GM18517 (cell line): ENCODE results near the gene CTNNA3.

Experiments used
- ATAC-seq: cut with Tn5 transposase; IDR thresholded peaks from one replicate; pipeline ENCODE4 v1.9.1; 2021; ENCODE audit warnings: mild to moderate bottlenecking, moderate library complexity; ENCODE audit not compliant: unreplicated experiment

CTNNA3 gene

GRCh38 chr10:66204838-66205237 lies 1491.2 kb downstream of the CTNNA3 start:
- ATAC-seq: no peak

GRCh38 chr10:66202101-66202500 lies 1493.9 kb downstream of the CTNNA3 start:
- no peak for ATAC-seq

GRCh38 chr10:66192162-66192831 lies 1503.7 kb downstream of the CTNNA3 start:
- ATAC-seq: no peak

GRCh38 chr10:66190413-66190812 lies 1505.6 kb downstream of the CTNNA3 start:
- no peak for ATAC-seq

GRCh38 chr10:66189271-66189670 lies 1506.7 kb downstream of the CTNNA3 start:
- no peak for ATAC-seq

- ATAC-seq: no peak
Measured at GRCh38 chr10:66187053-66187733, 1508.8 kb downstream of the CTNNA3 start.

- ATAC-seq: no peak
Measured at GRCh38 chr10:66183028-66183427, 1513.0 kb downstream of the CTNNA3 start.

- peak; percentile 91 for ATAC-seq
Measured at GRCh38 chr10:66180581-66181318, 1515.2 kb downstream of the CTNNA3 start.

GRCh38 chr10:66180021-66180420 lies 1516.0 kb downstream of the CTNNA3 start:
- no peak for ATAC-seq

GRCh38 chr10:66176772-66177171 lies 1519.2 kb downstream of the CTNNA3 start:
- no peak for ATAC-seq

- ATAC-seq: no peak
Measured at GRCh38 chr10:66167816-66168215, 1528.2 kb downstream of the CTNNA3 start.

GRCh38 chr10:66162560-66163143 lies 1533.3 kb downstream of the CTNNA3 start:
- ATAC-seq: no peak

GRCh38 chr10:66151346-66151745 lies 1544.6 kb downstream of the CTNNA3 start:
- ATAC-seq: no peak

- ATAC-seq: no peak
Measured at GRCh38 chr10:66148312-66148711, 1547.7 kb downstream of the CTNNA3 start.

GRCh38 chr10:66144016-66144415 lies 1552.0 kb downstream of the CTNNA3 start:
- ATAC-seq: no peak

- no peak for ATAC-seq
Measured at GRCh38 chr10:66102756-66103155, 1593.2 kb downstream of the CTNNA3 start.

GRCh38 chr10:66098595-66099480 lies 1597.2 kb downstream of the CTNNA3 start:
- no peak for ATAC-seq

- no peak for ATAC-seq
Measured at GRCh38 chr10:66095610-66096009, 1600.4 kb downstream of the CTNNA3 start.

GRCh38 chr10:66085906-66086305 lies 1610.1 kb downstream of the CTNNA3 start:
- ATAC-seq: no peak

GRCh38 chr10:66071907-66072306 lies 1624.1 kb downstream of the CTNNA3 start:
- ATAC-seq: no peak

- ATAC-seq: no peak
Measured at GRCh38 chr10:66058594-66058993, 1637.4 kb downstream of the CTNNA3 start.
